Muscle of leg (tissue), 11 donors: ENCODE measurements around the gene MYO1D. TPM values are rescaled to one million over a fixed set of nuclear protein-coding genes. Genes with fewer than 3 reads are reported as not detected.

ENCODE experiments used
- DNase-seq: peaks from one replicate; pipeline ENCODE4 v3.0.0; 2013
- H3K27ac ChIP-seq: one replicate; pipeline ENCODE4 v1.5.1; 2013; ENCODE audit warnings: mild to moderate bottlenecking, low read length, control low read depth
- H3K27me3 ChIP-seq: one replicate; pipeline ENCODE4 v1.6.1; 2013; ENCODE audit warnings: low read length; ENCODE audit not compliant: control insufficient read depth, insufficient read depth
- H3K36me3 ChIP-seq: one replicate; pipeline ENCODE4 v1.6.1; 2013; ENCODE audit warnings: low read length; ENCODE audit not compliant: control insufficient read depth, insufficient read depth
- H3K4me1 ChIP-seq: one replicate; pipeline ENCODE4 v1.6.1; 2013; ENCODE audit warnings: low read length; ENCODE audit not compliant: control insufficient read depth, insufficient read depth
- H3K4me3 ChIP-seq: one replicate; pipeline ENCODE4 v1.5.1; 2013; ENCODE audit warnings: low read length, control low read depth
- H3K9me3 ChIP-seq: replicated peaks from 2 replicates; pipeline ENCODE4 v1.6.1; 2013; ENCODE audit warnings: low read depth, low read length; ENCODE audit not compliant: control insufficient read depth
- WGBS: methylation state at CpG from one replicate; pipeline ENCODE4 v1.1.5; 2013; ENCODE audit warnings: missing lambda C conversion rate; ENCODE audit not compliant: insufficient coverage; 5-methylcytosine and 5-hydroxymethylcytosine counted together
- polyA plus RNA-seq, 8 donors: library from polyadenylated mRNA; unstranded; fragments of 120-200 nt; gene quantifications; one replicate each; pipeline versions ENCODE4 v1.2.1 to v1.2.3, GENCODE V29; 2013; ENCODE audit warnings: inconsistent platforms in 1 of 8, low replicate concordance in 1 of 8; ENCODE audit not compliant: insufficient read length in 8 of 8, insufficient read depth in 1 of 8
- total RNA-seq: library from RNA; stranded (reverse); fragments of 120-200 nt; gene quantifications from one replicate; pipeline ENCODE4 v1.2.4, GENCODE V29; 2013

MYO1D gene
- total and polyA plus RNA-seq, 9 donors: 4.2 to 10.2 (median 5.4) TPM

GRCh38 chr17:32489320-32490100 is 387.4 kb downstream of the MYO1D start:
- no peaks in the 10 kb centered on the region for H3K9me3 ChIP-seq
- WGBS: 71% methylated on average over 2 of the region's 10 CpGs
- H3K27me3 ChIP-seq: no peaks in the 10 kb centered on the region
- no peak for DNase-seq
- H3K36me3 ChIP-seq: peaks cover 23% of the 10 kb centered on the region
- H3K4me3 ChIP-seq: no peak overlapping the region
- no peak overlapping the region for H3K27ac ChIP-seq
- peaks cover 59% of the 10 kb centered on the region for H3K4me1 ChIP-seq

DNA sequence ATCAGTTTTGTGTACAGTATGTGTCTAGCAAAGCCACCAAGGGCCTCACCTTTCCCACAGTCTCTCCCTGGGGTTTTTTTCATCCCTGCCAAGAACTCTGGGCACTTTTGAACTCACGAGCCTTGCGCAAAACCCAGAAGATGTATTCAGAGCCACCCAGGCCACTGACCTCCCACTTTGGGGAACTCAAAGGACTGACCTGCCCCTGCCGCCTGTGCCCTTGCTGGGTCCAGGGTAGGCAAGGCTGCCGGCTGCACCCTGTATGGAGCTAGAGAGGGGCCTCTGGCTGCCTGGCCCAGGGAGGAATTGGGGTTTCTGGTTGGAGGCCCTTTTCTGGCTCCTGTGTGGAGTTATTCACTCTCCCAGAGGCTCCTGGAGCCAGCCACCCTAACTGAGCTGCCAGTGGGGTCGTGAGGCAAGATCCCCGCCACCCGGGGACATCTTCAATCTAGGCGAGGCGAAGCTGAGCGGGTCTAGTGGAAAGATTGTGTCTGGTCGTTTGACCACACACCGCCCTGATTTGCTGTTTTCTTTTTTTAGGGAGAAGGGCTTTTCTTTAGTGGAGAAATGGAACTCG is 388.2 kb downstream of the MYO1D start:
- 84% methylated on average over 9 of the region's 13 CpGs for WGBS
- DNase-seq: no peak
- peaks cover 57% of the 10 kb centered on the region for H3K4me1 ChIP-seq
- no peaks in the 10 kb centered on the region for H3K9me3 ChIP-seq
- peaks cover 23% of the 10 kb centered on the region for H3K36me3 ChIP-seq
- H3K27ac ChIP-seq: no peak overlapping the region
- no peak overlapping the region for H3K4me3 ChIP-seq
- no peaks in the 10 kb centered on the region for H3K27me3 ChIP-seq

DNA sequence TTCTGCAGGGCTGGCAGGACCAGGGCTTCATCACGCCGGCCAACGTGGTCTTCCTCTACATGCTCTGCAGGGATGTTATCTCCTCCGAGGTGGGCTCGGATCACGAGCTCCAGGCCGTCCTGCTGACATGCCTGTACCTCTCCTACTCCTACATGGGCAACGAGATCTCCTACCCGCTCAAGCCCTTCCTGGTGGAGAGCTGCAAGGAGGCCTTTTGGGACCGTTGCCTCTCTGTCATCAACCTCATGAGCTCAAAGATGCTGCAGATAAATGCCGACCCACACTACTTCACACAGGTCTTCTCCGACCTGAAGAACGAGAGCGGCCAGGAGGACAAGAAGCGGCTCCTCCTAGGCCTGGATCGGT is 388.8 kb downstream of the MYO1D start:
- Histone ChIP-seq H3K9me3 (no peaks in the 10 kb centered on the region), H3K36me3 (peaks cover 23% of the 10 kb centered on the region), H3K27ac (no peak overlapping the region), H3K4me1 (peaks cover 57% of the 10 kb centered on the region), H3K27me3 (no peaks in the 10 kb centered on the region), H3K4me3 (peak overlapping the region; percentile 41)
- DNase-seq: no peak
- WGBS: 81% methylated on average over 10 of the region's 16 CpGs

GRCh38 chr17:32487473-32488176 is 389.3 kb downstream of the MYO1D start:
- Histone ChIP-seq H3K9me3 (no peaks in the 10 kb centered on the region), H3K27me3 (no peaks in the 10 kb centered on the region), H3K4me1 (peaks cover 56% of the 10 kb centered on the region), H3K4me3 (peak overlapping the region; percentile 41), H3K27ac (no peak overlapping the region), H3K36me3 (peaks cover 26% of the 10 kb centered on the region)
- no peak for DNase-seq
- WGBS: 23% methylated on average over 59 of the region's 59 CpGs

GRCh38 chr17:32486701-32487472 is 390.0 kb downstream of the MYO1D start, which contains the start of gene CDK5R1:
TSS of gene CDK5R1 (plus strand) at chr17:32486993. CDS start at chr17:32487621, 628 bp downstream.
- Histone ChIP-seq H3K36me3 (peaks cover 31% of the 10 kb centered on the region), H3K27ac (peak within 1 kb of the TSS; percentile 92), H3K4me3 (peak within 1 kb of the TSS; percentile 41), H3K27me3 (no peaks in the 10 kb centered on the region), H3K4me1 (peaks cover 55% of the 10 kb centered on the region), H3K9me3 (no peaks in the 10 kb centered on the region)
- DNase-seq: peak; percentile 84
- under 1% methylated on average over 133 of the region's 135 CpGs for WGBS

DNA sequence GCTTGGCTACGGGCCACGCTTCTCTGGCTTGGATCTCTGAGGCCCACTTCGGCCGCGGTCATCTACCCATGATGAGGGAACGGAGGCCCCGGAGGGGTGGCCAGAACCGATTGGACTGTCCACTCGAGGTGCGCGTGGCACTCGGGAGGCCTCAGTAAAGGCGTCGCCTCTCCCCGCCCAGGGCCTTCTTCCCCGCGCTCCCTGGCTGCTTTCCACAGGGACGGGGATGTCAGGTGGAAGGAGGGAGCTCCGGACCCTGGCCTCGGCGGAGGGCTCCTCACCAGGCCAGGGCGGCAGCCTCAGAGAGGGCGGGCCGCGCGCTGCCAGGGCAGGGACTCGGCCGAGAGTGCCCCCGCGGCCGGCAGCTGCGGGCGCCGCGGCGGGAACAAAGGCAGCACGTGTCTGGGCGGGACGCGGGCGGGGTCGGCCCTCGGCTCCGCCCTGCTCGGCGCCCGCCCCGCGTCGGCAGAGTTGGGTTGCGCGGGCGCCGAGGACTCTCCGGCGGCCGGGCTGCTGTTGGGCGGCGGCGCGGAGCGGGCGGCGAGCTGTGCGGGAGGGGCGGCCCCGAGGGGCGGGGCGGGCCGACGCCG is 390.7 kb downstream of the MYO1D start:
- Histone ChIP-seq H3K27me3 (no peaks in the 10 kb centered on the region), H3K9me3 (no peaks in the 10 kb centered on the region), H3K4me3 (peak overlapping the region; percentile 40), H3K4me1 (peaks cover 55% of the 10 kb centered on the region), H3K27ac (peak overlapping the region; percentile 92), H3K36me3 (peaks cover 38% of the 10 kb centered on the region)
- DNase-seq: peak; percentile 89
- WGBS: 3% methylated on average over 71 of the region's 72 CpGs

DNA sequence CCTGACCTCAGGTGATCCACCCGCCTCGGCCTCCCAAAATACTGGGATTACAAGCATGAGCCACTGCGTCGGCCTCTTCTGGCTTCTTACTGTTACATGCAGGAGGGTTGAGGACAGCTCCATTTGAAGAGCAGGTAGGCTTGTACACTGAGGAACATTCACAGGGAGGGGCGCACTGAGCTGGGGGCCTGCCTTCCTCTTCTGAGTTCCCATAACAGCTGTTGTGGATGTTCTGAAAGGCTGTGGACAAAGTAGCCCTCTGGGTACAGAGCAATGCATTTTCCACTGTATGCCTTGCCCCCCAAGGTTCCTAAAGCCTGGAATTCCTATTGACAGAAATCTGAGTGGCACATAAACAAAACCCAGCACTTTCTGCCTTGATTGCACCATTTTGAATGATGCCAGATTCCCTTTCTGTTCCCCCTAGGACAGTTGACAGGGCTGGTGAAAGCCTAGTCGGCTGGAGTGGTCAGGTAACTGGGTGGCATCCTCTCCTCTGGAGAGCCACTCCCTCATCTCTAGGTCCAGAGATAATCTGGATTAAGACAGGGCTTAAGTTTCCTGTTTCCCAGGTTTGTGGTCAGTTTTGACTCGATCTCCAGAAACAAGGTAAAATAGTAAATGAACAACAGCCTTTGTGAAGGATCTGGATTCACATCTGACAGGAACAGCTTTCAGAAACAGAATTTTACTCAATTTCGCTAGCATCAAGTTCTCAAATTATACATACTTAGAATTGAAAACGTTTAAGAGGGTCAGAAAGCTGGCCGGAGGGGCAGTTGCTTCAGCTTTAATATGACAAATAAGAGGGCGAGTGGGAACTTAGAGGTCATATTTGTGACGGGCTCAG is 391.4 kb downstream of the MYO1D start:
- H3K4me1 ChIP-seq: peaks cover 55% of the 10 kb centered on the region
- 24% methylated on average over 2 of the region's 12 CpGs for WGBS

DNA sequence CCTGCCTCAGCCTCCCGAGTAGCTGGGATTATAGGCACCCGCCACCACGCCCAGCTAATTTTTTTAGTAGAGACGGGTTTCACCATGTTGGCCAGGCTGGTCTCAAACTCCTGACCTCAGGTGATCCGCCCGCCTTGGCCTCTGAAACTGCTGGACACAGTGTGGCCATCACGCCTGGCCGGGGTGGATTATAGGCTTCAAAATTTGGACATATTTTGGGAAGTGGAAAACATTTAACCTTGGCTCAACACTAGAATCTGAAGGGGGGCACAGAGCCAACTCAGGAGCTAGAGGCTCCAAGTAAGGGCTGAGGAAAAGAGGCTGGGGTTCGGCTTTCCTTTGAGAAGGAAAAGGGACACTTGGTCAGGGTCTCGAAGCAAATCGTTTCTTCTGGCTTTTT is 392.3 kb downstream of the MYO1D start:
- peaks cover 49% of the 10 kb centered on the region for H3K4me1 ChIP-seq
- 81% methylated on average over 5 of the region's 11 CpGs for WGBS
- H3K27ac ChIP-seq: no peak overlapping the region

More for the DNA sequence above, 391.4 kb downstream of the MYO1D start:
- H3K27ac ChIP-seq: peak overlapping the region; percentile 92
- H3K4me3 ChIP-seq: peak overlapping the region; percentile 40
- peaks cover 45% of the 10 kb centered on the region for H3K36me3 ChIP-seq
- DNase-seq: no peak
- no peaks in the 10 kb centered on the region for H3K9me3 ChIP-seq
- no peaks in the 10 kb centered on the region for H3K27me3 ChIP-seq

GRCh38 chr17:32484041-32484461 is 392.9 kb downstream of the MYO1D start:
- peaks cover 43% of the 10 kb centered on the region for H3K4me1 ChIP-seq
- DNase-seq: no peak
- peaks cover 50% of the 10 kb centered on the region for H3K36me3 ChIP-seq
- H3K4me3 ChIP-seq: no peak overlapping the region
- peak overlapping the region; percentile 77 for H3K27ac ChIP-seq
- WGBS: 66% methylated on average over 2 of the region's 4 CpGs
- H3K27me3 ChIP-seq: no peaks in the 10 kb centered on the region
- H3K9me3 ChIP-seq: no peaks in the 10 kb centered on the region

More for the DNA sequence above, 392.3 kb downstream of the MYO1D start:
- H3K36me3 ChIP-seq: peaks cover 50% of the 10 kb centered on the region
- no peaks in the 10 kb centered on the region for H3K9me3 ChIP-seq
- H3K4me3 ChIP-seq: no peak overlapping the region
- DNase-seq: peak; percentile 52
- no peaks in the 10 kb centered on the region for H3K27me3 ChIP-seq
